Measurements from ENCODE around the gene GRM7. TPM values are rescaled to one million over a fixed set of nuclear protein-coding genes. Genes with fewer than 3 reads are reported as not detected.

Gene GRM7
- total and polyA plus RNA-seq, 2 experiments from 2014 or later = 0.40 TPM; not detected in 1

DNA sequence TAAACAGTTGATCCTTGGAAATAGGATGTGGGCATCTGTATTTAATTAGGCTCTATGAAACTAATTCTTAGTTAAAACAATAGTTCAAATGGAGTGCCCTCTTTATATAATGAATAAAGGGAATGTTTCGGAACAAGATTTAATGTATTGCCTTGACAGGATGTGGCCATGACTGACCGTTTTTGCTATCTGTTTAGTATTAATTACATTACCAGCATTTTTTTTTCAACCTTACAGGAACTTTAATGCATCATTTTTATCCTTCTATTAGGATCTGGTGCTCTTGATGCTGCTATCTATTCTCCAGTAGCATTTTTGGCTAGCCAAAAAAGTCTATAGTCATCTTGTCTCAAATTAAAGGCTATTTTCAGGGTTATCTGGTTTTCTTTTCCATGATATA, 340.9 kb downstream of the GRM7 start:
- Mint-ChIP-seq H3K27me3 (ENCODE audit: insufficient read depth, low read depth, poor library complexity) (no peaks in the 10 kb centered on the region), H3K9me3 (peaks cover 77% of the 10 kb centered on the region), H3K36me3 (ENCODE audit: low read depth) (peaks cover 3% of the 10 kb centered on the region; the same call in 1 of the 3 replicates), H3K4me1 (peaks cover 4% of the 10 kb centered on the region; the same call in 2 of the 3 replicates), H3K27ac (no peak overlapping the region), H3K4me3 (no peak overlapping the region)
- DNase-seq (ENCODE audit: low spot score) (no peak), ATAC-seq (no peak)
- H3F3A ChIP-seq (replicated peaks; ENCODE audit: low read depth) = no peaks in the 10 kb centered on the region
- no peak overlapping the region for H3K4me3 ChIP-seq
- H3K27me3 ChIP-seq (ENCODE audit: insufficient read depth) = no peaks in the 10 kb centered on the region
- H3K36me3 ChIP-seq (ENCODE audit: insufficient read depth) = no peaks in the 10 kb centered on the region
- no peaks in the 10 kb centered on the region for H3K9me2 ChIP-seq (ENCODE audit: insufficient read depth)
- 0 out of 2 replicates have a peak, but pooled peaks cover 5% of the 10 kb centered on the region for H3K4me1 ChIP-seq (ENCODE audit: insufficient read depth)
- TF ChIP-seq JUNB (IDR thresholded peaks at IDR 0.05; ENCODE audit: unreplicated experiment) (no peak), POLR2AphosphoS5 (IDR thresholded peaks at IDR 0.05; ENCODE audit: low read depth) (no peak), CREB1 (CRISPR knock-in tag; IDR thresholded peaks at IDR 0.05; ENCODE audit: low read depth) (no peak), STAT1 (IDR thresholded peaks at IDR 0.05; ENCODE audit: unreplicated experiment) (no peak), ZNF114 (CRISPR knock-in tag; IDR thresholded peaks at IDR 0.05) (no peak), EZH2phosphoT487 (IDR thresholded peaks at IDR 0.05; ENCODE audit: unreplicated experiment) (no peak), NANOG (IDR thresholded peaks at IDR 0.05; ENCODE audit: borderline replicate concordance) (no peak), EZH2 (IDR thresholded peaks at IDR 0.05; ENCODE audit: low read depth, unreplicated experiment) (no peak), ZNF331 (CRISPR knock-in tag; IDR thresholded peaks at IDR 0.05; ENCODE audit: low read depth) (no peak)
- TF ChIP-seq, protein P1, sequence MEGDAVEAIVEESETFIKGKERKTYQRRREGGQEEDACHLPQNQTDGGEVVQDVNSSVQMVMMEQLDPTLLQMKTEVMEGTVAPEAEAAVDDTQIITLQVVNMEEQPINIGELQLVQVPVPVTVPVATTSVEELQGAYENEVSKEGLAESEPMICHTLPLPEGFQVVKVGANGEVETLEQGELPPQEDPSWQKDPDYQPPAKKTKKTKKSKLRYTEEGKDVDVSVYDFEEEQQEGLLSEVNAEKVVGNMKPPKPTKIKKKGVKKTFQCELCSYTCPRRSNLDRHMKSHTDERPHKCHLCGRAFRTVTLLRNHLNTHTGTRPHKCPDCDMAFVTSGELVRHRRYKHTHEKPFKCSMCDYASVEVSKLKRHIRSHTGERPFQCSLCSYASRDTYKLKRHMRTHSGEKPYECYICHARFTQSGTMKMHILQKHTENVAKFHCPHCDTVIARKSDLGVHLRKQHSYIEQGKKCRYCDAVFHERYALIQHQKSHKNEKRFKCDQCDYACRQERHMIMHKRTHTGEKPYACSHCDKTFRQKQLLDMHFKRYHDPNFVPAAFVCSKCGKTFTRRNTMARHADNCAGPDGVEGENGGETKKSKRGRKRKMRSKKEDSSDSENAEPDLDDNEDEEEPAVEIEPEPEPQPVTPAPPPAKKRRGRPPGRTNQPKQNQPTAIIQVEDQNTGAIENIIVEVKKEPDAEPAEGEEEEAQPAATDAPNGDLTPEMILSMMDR (conservative IDR thresholded peaks at IDR 0.05; ENCODE audit: low read depth in 2 of 2) = no peak
- TF ChIP-seq, protein P2, sequence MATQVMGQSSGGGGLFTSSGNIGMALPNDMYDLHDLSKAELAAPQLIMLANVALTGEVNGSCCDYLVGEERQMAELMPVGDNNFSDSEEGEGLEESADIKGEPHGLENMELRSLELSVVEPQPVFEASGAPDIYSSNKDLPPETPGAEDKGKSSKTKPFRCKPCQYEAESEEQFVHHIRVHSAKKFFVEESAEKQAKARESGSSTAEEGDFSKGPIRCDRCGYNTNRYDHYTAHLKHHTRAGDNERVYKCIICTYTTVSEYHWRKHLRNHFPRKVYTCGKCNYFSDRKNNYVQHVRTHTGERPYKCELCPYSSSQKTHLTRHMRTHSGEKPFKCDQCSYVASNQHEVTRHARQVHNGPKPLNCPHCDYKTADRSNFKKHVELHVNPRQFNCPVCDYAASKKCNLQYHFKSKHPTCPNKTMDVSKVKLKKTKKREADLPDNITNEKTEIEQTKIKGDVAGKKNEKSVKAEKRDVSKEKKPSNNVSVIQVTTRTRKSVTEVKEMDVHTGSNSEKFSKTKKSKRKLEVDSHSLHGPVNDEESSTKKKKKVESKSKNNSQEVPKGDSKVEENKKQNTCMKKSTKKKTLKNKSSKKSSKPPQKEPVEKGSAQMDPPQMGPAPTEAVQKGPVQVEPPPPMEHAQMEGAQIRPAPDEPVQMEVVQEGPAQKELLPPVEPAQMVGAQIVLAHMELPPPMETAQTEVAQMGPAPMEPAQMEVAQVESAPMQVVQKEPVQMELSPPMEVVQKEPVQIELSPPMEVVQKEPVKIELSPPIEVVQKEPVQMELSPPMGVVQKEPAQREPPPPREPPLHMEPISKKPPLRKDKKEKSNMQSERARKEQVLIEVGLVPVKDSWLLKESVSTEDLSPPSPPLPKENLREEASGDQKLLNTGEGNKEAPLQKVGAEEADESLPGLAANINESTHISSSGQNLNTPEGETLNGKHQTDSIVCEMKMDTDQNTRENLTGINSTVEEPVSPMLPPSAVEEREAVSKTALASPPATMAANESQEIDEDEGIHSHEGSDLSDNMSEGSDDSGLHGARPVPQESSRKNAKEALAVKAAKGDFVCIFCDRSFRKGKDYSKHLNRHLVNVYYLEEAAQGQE (IDR thresholded peaks at IDR 0.05; ENCODE audit: unreplicated experiment) = no peak
- TF ChIP-seq, protein P3, sequence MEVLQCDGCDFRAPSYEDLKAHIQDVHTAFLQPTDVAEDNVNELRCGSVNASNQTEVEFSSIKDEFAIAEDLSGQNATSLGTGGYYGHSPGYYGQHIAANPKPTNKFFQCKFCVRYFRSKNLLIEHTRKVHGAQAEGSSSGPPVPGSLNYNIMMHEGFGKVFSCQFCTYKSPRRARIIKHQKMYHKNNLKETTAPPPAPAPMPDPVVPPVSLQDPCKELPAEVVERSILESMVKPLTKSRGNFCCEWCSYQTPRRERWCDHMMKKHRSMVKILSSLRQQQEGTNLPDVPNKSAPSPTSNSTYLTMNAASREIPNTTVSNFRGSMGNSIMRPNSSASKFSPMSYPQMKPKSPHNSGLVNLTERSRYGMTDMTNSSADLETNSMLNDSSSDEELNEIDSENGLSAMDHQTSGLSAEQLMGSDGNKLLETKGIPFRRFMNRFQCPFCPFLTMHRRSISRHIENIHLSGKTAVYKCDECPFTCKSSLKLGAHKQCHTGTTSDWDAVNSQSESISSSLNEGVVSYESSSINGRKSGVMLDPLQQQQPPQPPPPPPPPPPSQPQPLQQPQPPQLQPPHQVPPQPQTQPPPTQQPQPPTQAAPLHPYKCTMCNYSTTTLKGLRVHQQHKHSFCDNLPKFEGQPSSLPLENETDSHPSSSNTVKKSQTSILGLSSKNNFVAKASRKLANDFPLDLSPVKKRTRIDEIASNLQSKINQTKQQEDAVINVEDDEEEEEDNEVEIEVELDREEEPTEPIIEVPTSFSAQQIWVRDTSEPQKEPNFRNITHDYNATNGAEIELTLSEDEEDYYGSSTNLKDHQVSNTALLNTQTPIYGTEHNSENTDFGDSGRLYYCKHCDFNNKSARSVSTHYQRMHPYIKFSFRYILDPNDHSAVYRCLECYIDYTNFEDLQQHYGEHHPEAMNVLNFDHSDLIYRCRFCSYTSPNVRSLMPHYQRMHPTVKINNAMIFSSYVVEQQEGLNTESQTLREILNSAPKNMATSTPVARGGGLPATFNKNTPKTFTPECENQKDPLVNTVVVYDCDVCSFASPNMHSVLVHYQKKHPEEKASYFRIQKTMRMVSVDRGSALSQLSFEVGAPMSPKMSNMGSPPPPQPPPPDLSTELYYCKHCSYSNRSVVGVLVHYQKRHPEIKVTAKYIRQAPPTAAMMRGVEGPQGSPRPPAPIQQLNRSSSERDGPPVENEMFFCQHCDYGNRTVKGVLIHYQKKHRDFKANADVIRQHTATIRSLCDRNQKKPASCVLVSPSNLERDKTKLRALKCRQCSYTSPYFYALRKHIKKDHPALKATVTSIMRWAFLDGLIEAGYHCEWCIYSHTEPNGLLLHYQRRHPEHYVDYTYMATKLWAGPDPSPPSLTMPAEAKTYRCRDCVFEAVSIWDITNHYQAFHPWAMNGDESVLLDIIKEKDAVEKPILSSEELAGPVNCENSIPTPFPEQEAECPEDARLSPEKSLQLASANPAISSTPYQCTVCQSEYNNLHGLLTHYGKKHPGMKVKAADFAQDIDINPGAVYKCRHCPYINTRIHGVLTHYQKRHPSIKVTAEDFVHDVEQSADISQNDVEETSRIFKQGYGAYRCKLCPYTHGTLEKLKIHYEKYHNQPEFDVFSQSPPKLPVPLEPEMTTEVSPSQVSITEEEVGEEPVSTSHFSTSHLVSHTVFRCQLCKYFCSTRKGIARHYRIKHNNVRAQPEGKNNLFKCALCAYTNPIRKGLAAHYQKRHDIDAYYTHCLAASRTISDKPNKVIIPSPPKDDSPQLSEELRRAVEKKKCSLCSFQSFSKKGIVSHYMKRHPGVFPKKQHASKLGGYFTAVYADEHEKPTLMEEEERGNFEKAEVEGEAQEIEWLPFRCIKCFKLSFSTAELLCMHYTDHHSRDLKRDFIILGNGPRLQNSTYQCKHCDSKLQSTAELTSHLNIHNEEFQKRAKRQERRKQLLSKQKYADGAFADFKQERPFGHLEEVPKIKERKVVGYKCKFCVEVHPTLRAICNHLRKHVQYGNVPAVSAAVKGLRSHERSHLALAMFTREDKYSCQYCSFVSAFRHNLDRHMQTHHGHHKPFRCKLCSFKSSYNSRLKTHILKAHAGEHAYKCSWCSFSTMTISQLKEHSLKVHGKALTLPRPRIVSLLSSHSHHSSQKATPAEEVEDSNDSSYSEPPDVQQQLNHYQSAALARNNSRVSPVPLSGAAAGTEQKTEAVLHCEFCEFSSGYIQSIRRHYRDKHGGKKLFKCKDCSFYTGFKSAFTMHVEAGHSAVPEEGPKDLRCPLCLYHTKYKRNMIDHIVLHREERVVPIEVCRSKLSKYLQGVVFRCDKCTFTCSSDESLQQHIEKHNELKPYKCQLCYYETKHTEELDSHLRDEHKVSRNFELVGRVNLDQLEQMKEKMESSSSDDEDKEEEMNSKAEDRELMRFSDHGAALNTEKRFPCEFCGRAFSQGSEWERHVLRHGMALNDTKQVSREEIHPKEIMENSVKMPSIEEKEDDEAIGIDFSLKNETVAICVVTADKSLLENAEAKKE (CRISPR knock-in tag; IDR thresholded peaks at IDR 0.05) = no peak
- TF ChIP-seq, protein P4, sequence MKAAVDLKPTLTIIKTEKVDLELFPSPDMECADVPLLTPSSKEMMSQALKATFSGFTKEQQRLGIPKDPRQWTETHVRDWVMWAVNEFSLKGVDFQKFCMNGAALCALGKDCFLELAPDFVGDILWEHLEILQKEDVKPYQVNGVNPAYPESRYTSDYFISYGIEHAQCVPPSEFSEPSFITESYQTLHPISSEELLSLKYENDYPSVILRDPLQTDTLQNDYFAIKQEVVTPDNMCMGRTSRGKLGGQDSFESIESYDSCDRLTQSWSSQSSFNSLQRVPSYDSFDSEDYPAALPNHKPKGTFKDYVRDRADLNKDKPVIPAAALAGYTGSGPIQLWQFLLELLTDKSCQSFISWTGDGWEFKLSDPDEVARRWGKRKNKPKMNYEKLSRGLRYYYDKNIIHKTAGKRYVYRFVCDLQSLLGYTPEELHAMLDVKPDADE (IDR thresholded peaks at IDR 0.05) = no peak
- no peak overlapping the region for H3K4me2 ChIP-seq
- no peak overlapping the region for H3K27ac ChIP-seq (ENCODE audit: low read depth)
- no peaks in the 10 kb centered on the region for H4K20me1 ChIP-seq (replicated peaks; ENCODE audit: insufficient read depth)
- H2AFZ ChIP-seq = no peak overlapping the region
- no peaks in the 10 kb centered on the region for H3K79me2 ChIP-seq (replicated peaks; ENCODE audit: insufficient read depth)
